ENCODE results near the gene ATP11B.
"Not testable (repeated sequence)": the region's sequence is repeated elsewhere in the genome, so short reads cannot be mapped to it uniquely, and the experiment has no call there.

The ATP11B gene

GRCh38 chr3:182821221-182821981 lies 28.1 kb downstream of the ATP11B start:
- in situ Hi-C loops (cut with HindIII; ENCODE audit: low pct_ligation_motif_present, low sequenced_read_pairs) = no loop called here
- peaks cover 2% of the 10 kb centered on the region for H3K36me3 ChIP-seq (replicated peaks)
- TF ChIP-seq CTCF (IDR thresholded peaks at IDR 0.05; ENCODE audit: low read depth, low read length, missing control alignments) = no peak
- H3K4me3 ChIP-seq (ENCODE audit: low read depth, low read length) = no peak overlapping the region
- no peaks in the 10 kb centered on the region for H3K27me3 ChIP-seq (replicated peaks)
- H3K27ac ChIP-seq = no peak overlapping the region
- DNase-seq = no peak

- DNase-seq; H3K36me3 ChIP-seq (replicated peaks); H3K27ac ChIP-seq; in situ Hi-C loops (cut with HindIII; ENCODE audit: low pct_ligation_motif_present, low sequenced_read_pairs); H3K27me3 ChIP-seq (replicated peaks); H3K4me3 ChIP-seq (ENCODE audit: low read depth, low read length): not testable (repeated sequence)
These were observed 29.0 kb downstream of the ATP11B start for GRCh38 chr3:182822260-182822659.

GRCh38 chr3:182824957-182825356 lies 31.7 kb downstream of the ATP11B start:
- Histone ChIP-seq H3K27me3 (replicated peaks) (no peaks in the 10 kb centered on the region), H3K27ac (no peak overlapping the region), H3K4me3 (ENCODE audit: low read depth, low read length) (no peak overlapping the region), H3K36me3 (replicated peaks) (peaks cover 2% of the 10 kb centered on the region)
- TF ChIP-seq CTCF (IDR thresholded peaks at IDR 0.05; ENCODE audit: low read depth, low read length, missing control alignments) = no peak
- in situ Hi-C loops (cut with HindIII; ENCODE audit: low pct_ligation_motif_present, low sequenced_read_pairs) = no loop called here
- DNase-seq = no peak

- TF ChIP-seq CTCF (IDR thresholded peaks at IDR 0.05; ENCODE audit: low read depth, low read length, missing control alignments) = no peak
- in situ Hi-C loops (cut with HindIII; ENCODE audit: low pct_ligation_motif_present, low sequenced_read_pairs) = no loop called here
- no peak for DNase-seq
- Histone ChIP-seq H3K4me3 (ENCODE audit: low read depth, low read length) (no peak overlapping the region), H3K36me3 (replicated peaks) (no peaks in the 10 kb centered on the region), H3K27me3 (replicated peaks) (no peaks in the 10 kb centered on the region), H3K27ac (no peak overlapping the region)
These were observed 36.6 kb downstream of the ATP11B start for GRCh38 chr3:182829761-182830405.

GRCh38 chr3:182837855-182838454 lies 44.7 kb downstream of the ATP11B start:
- no peaks in the 10 kb centered on the region for H3K27me3 ChIP-seq (replicated peaks)
- TF ChIP-seq CTCF (IDR thresholded peaks at IDR 0.05; ENCODE audit: low read depth, low read length, missing control alignments) = peak; percentile 34
- no peak overlapping the region for H3K4me3 ChIP-seq (ENCODE audit: low read depth, low read length)
- no peak overlapping the region for H3K27ac ChIP-seq
- in situ Hi-C loops (cut with HindIII; ENCODE audit: low pct_ligation_motif_present, low sequenced_read_pairs) = no loop called here
- no peak for DNase-seq
- H3K36me3 ChIP-seq (replicated peaks) = peaks cover 4% of the 10 kb centered on the region

GRCh38 chr3:182843478-182843877 lies 50.2 kb downstream of the ATP11B start:
- in situ Hi-C loops (cut with HindIII; ENCODE audit: low pct_ligation_motif_present, low sequenced_read_pairs) = no loop called here

More at GRCh38 chr3:182843478-182843877, 50.2 kb downstream of the ATP11B start:
- no peak overlapping the region for H3K27ac ChIP-seq
- peaks cover 11% of the 10 kb centered on the region for H3K36me3 ChIP-seq (replicated peaks)
- DNase-seq = no peak
- no peak overlapping the region for H3K4me3 ChIP-seq (ENCODE audit: low read depth, low read length)
- no peak for TF ChIP-seq CTCF (IDR thresholded peaks at IDR 0.05; ENCODE audit: low read depth, low read length, missing control alignments)
- no peaks in the 10 kb centered on the region for H3K27me3 ChIP-seq (replicated peaks)
